DMS79 treated with DMSO at 0.1 percent for 48 hours (cell line): ENCODE data around the gene ERF.

Experiments
- DNase-seq: peaks from one replicate; lab custom pipeline; 2025; lab: John Stamatoyannopoulos, UW

Gene ERF

DNA sequence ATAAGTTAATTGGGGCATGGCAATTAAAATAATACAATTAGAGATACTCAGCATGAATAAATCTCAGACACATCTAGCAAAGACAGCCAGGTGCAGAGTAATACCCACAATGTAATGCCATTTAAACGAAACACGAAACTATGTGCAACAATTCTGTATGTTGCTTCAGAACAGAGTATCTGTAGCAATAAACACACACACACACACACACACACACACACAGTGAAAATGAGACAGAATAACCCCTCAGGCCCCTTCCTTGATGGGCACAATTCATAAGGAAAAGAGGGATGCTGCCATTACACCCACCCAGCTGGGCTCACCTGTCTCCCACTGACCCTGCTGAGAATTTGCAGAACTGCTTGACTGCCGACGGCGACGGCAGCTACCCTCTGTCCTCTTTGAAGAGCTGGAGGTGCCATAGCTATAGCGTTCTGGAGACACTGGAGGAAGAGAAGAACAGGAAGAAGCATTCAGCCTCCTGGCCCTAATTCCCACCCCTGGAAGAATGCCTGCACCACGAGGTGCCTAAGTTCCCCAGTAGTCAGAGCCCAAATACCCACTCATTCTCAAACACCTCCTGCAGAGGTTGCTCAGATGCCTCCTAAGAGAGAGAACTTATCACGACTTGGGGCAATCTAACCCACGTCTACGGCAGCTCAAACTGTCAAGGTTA lies 40.0 kb downstream of the ERF start:
- no peak for DNase-seq

DNA sequence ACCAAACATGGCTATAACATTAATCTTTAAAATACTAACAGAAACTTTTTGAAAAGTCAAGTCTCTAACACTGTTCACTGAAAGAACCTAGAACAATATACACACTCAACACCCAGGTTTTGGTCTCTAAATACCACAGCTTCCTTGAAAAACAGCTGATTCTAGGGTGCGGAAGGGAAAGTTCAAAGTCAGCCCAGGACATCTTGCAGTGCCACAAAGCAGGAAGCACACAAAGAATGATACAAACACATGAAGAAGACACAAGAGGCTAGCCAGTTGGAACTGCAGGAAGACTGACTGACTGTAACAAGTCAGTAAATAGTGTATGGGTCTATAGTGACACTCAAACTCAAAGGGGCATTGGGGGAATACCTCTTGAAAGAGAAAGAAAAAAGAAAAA lies 42.0 kb downstream of the ERF start:
- no peak for DNase-seq

DNA sequence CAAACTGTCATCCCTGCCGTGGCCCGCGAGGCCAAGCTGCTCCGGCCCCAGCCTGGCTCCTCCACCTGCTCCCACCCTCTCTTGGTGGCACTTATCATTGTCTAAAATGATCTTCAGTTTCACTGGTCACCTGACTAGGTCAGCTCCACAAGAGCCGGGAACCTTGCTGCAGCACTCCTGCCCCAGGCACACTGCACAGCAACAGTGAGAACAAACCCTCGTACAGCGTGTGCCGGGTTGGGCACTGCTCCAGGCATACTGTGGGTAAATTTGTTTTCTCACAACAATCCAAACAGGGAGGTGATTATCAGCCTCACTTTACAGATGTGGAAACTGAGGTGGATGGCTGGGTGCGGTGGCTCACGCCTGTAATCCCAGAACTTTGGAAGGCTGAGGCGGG lies 46.3 kb downstream of the ERF start:
- DNase-seq = no peak

DNA sequence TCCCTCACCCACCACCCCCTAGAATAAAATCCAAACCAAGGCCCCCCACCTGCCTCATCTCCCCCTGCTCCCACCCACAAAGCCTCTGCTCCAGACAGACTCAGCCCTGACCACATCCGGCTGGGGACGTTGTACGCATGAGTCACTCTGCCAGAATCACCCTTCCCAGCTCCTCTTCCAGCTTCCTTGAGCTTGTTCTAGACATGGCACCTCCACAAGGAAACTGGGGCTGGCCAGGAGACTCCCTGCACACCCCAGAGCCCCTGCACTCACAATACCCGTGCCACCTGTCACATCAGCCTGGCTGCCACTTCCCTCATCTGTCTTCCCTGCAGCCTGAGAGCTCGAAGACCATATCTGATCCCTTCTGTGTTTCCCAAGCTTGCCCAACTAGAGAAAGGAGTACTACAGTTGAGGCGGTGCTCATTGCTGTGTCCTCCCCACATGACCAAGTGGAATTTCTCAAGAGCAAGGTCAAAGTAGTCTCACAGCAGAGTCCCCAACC lies 47.1 kb downstream of the ERF start:
- no peak for DNase-seq

DNA sequence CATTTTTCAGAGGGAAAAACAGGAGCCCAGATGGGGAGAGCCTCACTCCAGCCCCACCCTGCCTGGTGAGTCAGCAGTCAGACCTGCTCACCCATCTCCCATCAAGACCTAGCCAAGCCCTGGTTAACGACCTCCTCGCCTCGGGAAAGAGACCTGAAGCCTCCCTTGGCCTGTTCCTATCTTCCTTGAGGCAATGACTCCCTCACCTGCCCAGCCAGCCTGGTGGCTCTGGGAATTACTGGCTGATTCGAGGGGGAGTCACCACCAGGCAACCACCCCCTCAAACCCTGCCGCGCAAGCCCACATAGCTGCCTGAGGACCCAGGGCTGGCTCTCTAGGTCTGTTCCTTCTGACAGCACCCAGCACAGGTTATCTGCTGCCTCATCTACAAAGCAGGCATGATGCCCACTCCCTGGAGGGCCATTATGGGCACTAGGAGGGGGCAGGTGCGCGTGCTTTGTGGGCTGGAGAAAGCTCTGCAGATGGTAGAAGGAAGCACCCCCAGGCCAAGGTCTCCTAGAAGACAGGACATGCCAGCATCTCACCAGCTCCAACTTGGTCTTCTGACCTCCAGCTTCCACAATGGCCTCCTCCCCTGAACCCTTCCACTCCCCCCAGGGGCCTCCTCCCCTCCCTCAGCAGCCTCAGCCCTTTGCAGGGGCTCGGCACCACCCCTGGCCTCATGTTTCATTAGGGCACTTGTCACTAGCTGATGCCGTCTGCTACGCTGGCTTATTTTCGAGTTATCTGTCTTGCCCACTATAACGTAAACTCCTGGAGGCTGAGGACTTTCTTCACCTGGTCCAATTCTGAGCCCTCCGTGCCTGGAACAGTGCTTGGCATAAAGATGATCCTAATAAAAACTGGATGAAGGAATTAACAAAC lies 47.8 kb downstream of the ERF start:
- no peak for DNase-seq

DNA sequence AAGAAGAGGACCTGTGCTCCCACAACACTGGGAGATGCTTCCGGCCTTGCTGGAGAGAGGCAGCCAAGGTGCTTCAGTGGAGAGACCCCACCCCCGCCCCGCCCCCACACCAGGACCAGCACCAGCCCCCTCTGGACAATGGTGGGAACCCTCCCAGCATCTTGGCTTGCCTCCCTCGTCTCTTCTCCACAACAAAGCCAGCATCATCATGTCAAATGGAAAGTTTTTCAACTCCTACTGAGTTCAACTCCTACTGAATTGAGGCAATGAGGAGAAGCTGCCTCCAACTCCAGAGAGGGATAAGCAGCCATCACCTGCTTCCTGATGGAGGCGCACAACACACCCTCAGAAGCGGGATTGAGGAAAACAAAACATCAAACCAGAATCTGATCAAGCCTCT lies 50.3 kb downstream of the ERF start:
- no peak for DNase-seq

DNA sequence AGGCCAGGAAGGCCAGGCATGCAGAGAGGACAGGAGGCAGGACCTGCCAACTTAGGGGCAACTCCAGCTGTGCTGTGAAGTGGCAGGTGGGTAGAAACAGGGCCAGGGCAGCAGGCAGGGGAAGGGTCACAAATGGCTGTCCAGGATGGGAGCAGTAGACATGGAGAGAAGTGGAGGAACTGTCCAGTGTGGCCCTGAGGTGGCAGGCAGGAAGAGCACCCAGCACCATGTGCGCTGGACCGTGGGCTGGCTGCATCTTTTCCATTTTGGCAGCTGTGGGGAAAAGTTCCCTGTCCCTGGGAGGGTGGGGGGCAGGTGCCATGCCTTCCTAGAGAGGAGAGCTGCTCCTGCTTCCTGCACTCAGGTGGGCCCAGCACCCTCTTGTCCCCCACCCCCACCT lies 51.2 kb downstream of the ERF start:
- DNase-seq = no peak

DNA sequence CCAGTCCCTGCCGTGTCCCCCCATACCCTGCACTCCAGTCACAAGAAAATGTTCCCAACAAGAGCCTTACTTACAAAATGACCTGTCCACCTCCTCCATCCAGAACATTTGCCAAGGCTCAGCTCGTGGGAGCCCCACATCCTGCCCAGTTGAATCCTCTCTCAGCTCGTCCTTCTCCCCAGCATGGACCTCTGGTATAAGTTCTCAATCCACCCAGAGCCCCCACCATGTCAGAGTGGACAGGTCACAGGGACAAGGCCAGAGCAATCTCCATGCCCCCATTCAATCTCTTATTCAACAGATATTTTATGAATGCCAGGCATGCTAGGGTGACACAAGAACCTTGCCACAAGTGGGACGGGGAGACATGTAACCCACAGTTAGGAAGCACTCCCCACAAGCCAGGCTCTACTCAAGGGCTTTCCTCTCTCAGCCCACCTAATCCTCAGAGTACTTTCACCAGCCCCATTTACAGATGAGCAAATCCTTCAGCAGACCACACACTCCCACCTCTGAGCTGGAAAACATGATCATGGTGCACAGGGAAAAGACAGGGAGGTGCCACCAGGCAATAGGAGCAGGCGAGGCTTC lies 52.5 kb downstream of the ERF start:
- DNase-seq = no peak

DNA sequence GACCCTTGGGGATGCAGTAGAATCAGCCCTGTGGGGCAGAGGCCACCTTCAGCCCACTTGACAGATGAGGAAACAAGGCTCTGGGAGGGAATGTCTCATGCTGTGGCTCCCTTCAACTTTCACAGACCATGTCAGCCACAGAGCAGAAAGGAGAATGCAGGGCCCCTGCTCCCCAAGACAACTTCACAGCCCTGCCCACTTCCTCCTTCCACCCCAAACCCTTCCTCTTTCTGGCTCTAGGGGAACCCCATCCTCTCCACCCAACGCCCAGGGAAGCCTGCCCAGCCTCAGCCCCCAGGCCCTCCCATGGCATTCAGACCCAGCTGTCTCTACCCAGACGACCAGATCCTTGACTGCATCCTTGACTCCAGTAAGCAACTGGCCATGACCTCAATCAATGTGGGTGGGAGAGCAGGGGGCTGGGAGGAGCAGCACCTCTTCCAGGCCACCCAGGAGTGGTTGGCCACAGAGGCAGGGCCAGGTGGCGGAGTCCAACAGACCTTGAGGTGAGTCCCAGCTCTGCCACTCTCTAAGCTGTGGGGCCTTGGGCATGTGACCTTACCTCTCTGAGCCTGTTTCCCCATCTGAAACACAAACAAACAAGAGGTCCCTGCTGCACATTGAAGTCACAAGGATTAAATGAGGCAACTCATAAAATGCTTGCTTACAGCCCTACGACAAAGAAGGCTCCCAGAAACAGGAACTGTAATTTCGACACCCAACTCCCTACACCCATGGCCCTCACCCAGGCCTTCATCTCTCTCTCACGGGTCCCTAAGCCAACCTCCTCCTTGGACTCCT lies 53.2 kb downstream of the ERF start:
- no peak for DNase-seq

DNA sequence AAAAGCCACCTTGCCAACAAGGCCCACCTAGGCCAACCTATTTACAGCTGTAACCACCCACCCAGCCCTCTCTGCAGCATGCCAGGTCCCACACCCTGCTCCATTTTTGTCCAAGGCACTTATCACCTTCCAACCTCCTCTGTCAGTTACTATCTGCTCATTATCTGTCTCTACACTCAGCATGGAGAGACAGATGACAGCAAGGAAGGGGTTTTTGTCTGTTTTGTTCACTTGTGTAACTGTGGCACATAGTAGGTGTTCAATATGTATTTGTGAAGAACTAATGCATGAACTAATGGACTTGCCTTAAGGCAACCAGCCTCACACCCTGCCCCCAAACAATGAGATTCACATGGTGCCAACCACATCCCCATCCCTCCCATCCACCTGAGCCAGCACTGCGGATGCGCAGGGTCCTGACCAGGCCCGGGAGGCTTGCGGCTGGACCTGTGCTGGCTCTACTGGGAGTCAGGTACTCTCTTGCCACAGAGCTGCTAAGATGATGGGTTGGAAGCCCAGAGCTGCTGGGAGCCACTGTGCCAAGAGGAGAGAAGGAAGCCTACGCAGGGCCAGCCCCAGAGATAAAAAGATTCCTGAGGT lies 54.7 kb downstream of the ERF start:
- no peak for DNase-seq

DNA sequence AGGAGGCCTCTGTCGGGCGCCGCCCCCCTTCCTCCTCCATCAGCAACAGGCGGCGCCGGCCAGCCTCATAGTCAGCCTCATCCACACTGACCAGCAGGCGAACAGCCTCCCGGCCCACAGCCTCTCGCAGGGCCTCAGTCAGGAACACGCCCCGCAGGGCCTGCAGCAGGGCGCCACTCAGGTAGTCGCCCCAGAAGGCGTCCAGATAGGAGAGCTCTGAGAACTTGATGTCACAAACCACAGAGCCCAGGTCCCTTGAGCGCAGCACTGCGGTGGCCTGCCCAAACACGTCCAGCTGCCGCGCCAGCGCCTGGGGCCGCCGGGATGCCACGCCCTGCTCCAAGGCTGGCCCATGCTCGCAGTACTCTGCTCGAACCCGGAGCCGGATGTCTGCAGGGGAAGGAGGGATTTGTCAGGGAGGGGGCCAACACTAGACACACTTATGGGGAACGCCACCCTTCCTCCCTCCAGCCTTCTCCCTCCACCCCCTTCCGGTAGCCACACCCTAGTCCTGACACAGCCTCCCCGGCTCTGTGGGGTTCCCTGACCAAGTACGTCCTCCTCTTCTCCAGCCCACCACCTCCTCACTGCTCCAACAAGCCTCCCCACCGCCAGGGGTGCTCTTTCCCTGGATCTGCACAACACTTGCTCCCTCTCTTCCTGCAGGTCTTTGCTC lies 55.4 kb downstream of the ERF start:
- peak; percentile 74 for DNase-seq

DNA sequence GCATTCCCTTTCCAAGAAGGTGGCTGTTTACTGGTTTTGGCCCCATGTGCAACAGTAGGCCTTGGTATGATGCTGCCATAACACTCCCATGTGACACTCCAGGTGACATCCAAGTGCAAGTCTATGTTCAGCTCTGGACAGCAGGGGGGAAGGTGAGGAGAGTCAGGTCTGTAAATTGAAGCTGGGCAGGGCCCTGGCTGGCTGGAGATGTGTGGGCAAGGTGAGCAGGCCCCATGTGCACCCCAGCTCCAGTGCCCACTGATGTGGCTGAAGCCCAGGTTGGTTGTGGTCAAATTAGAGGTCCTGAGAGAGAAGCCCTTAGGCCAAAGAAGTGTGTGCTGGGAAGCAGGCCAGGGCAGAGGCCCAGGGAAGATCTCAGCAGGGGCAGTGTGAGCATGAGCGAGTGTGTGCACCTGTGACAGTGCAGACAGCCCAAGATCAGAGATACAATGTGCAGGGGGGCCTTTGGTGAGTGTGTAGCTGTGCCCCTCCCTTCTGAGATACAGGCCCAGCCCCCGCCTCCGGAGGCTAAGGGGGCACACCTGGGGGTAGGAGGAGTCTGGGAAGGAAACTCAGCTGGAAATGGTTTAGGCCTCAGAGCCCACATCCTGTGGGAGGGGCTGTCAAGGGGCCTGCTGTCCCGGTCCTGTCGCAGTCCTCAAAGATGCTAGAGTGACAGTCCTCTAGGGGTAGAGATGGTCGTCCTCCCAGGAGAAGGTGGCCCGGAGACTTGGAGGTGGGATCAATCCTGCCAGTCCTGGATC lies 56.1 kb downstream of the ERF start:
- peak; percentile 47 for DNase-seq
